HEK293T (cell line): Measurements from ENCODE around the gene PLXNA2.

Experiments
- ARNT ChIP-seq: fragments of 450-650 bp; IDR thresholded peaks from 2 replicates; pipeline ENCODE4 v1.6.1; 2017; ENCODE audit warnings: mild to moderate bottlenecking
- BHLHE40 ChIP-seq: fragments of 450-650 bp; IDR thresholded peaks from 2 replicates; pipeline ENCODE4 v1.6.1; 2016; ENCODE audit warnings: mild to moderate bottlenecking, moderate library complexity, borderline replicate concordance
- FOXA1 ChIP-seq: fragments of 450-650 bp; IDR thresholded peaks from 2 replicates; pipeline ENCODE4 v1.6.1; 2016; ENCODE audit warnings: mild to moderate bottlenecking
- FOXM1 ChIP-seq: fragments of 450-650 bp; IDR thresholded peaks from 2 replicates; pipeline ENCODE4 v1.6.1; 2017; ENCODE audit warnings: mild to moderate bottlenecking, borderline replicate concordance
- HDGF ChIP-seq: fragments of 450-650 bp; IDR thresholded peaks from 2 replicates; pipeline ENCODE4 v1.6.1; 2017; ENCODE audit warnings: antibody characterized with exemption, borderline replicate concordance
- NFRKB ChIP-seq: fragments of 450-650 bp; IDR thresholded peaks from 2 replicates; pipeline ENCODE4 v1.6.1; 2016; ENCODE audit warnings: mild to moderate bottlenecking, moderate library complexity
- TARDBP ChIP-seq: fragments of 450-650 bp; IDR thresholded peaks from 2 replicates; pipeline ENCODE4 v1.6.1; 2016

DNA sequence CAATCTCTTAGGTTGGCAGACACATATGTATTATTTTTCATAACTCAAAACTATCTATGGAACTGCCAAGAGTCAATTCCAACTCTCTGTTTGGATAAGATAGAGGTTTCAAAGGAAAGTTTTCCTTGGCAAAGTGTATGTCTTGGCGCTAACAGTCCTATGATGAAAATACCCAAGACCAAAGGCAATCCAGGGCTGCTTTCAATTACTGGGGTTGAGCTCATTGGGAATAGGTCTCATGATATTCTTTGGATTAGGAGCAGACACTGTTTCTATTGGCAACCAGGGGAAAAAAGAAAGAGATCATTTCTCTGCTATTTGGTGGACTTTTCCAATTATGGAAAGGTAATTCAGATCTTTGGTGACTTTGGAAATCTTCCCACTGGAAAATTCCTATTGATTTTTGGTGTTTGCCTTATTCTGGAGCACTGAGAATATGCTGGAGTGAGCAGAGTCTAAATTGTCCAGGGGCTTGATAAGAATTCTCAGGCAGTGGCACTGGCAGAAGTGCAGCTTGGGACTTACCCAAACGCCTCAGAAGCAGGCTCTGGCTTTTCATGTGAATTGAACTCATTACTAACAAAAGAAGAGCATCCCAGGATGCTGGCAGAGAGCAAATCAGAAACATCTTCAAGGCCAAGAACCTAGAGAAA is 20.4 kb upstream of the PLXNA2 start:
- TF ChIP-seq HDGF = no peak
- no peak for TF ChIP-seq NFRKB
- TF ChIP-seq TARDBP = no peak
- TF ChIP-seq BHLHE40 = no peak
- TF ChIP-seq FOXA1 = no peak
- no peak for TF ChIP-seq ARNT
- TF ChIP-seq FOXM1 = no peak
